GM10847 (cell line): ENCODE data around the gene INSYN2B.

Experiments
- POLR2A ChIP-seq: IDR thresholded peaks from 2 replicates; pipeline ENCODE4 v1.6.1; 2011; ENCODE audit not compliant: insufficient read length; ENCODE audit errors: extremely low read depth

The INSYN2B gene

GRCh38 chr5:169861934-169862333, 118.4 kb downstream of the INSYN2B start:
- no peak for TF ChIP-seq POLR2A

DNA sequence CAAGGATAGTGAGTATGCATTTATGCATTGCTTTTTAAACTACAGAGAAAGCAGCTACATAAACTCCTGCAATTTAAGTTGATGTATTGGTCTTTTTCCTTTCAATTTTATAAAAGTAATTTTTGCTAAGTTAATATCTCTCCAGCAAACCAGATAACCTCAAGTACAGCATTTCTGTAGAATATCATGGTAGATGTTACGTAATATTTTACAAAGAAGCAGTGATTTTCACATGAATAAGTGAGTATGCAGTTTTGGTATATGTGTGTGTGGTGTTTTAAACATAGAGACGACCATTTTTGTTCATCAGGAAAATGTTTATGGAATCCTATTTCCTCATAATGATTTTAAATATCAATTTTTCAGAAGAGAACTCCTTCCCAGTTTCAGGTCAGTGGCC, 118.9 kb downstream of the INSYN2B start:
- TF ChIP-seq POLR2A: no peak

GRCh38 chr5:169860585-169860984, 119.7 kb downstream of the INSYN2B start:
- no peak for TF ChIP-seq POLR2A

DNA sequence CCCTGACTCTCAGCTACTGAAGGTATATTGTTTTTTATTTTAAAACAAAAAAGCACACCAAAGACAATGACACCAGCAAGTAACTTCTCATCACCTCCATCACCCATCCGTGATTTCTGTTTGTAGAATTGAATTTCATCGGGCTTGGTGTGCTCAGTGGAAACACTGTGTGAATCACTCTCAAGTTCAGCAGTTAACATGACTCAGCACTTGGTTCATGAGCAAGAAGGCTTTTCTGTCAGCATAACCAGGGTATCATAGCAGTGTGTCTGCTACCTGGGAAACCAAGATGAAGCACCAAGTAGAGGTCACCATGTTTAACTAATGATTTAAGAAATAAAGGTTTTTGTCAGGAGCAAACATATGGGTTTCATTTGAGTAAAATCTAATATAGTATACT, 123.7 kb downstream of the INSYN2B start:
- no peak for TF ChIP-seq POLR2A

DNA sequence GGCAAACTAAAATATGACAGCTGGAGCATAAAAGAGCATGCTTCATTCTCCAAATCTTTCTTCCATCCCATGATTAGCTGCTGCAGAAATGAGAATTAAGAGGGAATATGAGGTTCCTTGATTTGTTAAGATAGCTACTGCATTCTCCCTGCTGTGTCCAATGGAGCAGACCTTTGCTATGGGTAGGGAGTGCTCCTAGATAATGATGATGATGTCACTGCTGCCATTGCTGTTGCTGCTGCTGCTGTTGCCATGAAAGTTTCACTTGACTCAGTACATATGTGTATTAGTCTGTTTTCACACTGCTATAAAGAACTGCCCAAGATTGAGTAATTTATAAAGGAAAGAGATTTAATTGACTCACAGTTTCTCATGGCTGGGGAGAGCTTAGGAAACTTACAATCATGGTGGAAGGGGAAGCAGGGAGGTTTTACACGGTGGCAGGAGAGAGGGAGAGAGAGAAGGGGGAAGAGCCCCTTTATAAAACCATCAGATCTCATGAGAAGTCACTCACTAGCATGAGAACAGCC, 128.9 kb downstream of the INSYN2B start:
- no peak for TF ChIP-seq POLR2A

DNA sequence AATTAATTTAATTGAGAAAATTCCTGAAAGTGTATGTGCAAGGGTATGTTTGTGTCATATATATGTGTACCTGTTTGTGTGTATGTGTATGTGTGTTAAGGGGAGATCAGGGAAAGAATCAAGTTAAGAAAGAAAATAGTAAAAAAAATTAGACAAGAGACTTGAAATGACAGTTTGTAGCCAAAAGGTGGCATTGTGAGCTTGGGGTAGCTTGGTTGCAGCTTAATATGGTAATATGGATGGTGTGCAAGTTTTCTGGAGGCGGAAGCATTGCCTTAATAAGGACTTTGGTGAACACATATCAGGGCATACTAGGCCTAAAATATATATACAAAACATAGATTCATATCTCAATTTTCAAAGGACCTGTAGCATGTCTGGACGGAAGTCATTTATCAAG, 129.9 kb downstream of the INSYN2B start:
- no peak for TF ChIP-seq POLR2A

DNA sequence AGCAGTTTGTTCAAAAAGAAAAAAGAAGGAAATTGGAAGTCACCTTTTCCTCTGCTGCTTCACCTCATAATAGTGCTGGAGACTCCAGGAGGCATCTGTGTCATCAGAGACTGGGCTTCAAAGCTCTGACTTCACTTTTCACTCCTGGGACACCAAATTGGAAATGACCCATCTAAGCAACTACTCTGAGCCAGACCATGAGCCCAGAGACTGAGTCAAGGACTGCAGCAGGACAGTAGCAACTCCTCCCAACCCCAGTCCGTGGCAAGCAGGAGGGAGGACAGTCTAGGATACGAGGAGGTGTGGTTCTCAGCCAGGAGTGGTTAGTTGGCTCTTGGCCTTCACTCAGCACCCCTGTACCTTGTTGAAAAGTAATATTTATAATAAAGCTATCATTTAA, 131.5 kb downstream of the INSYN2B start:
- no peak for TF ChIP-seq POLR2A

DNA sequence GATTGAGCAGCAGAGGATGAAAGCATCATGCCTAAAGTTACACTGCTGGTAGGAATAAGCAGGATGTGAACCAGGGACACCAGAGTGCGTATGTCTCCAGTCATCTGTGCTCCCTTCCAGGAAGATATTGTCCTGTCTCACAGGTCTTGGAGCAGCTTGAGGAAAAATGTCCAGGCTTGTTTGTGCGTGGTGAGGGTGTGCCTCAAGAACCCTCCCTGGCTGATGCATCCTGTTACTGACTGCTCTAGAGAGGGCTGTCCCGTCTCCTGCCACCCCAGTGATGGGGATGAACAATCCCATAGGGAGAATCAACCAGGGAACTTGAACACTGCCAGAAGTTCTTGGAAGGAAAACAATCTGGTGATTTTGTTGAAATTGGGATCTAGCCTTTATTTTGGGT, 132.0 kb downstream of the INSYN2B start:
- TF ChIP-seq POLR2A: no peak

DNA sequence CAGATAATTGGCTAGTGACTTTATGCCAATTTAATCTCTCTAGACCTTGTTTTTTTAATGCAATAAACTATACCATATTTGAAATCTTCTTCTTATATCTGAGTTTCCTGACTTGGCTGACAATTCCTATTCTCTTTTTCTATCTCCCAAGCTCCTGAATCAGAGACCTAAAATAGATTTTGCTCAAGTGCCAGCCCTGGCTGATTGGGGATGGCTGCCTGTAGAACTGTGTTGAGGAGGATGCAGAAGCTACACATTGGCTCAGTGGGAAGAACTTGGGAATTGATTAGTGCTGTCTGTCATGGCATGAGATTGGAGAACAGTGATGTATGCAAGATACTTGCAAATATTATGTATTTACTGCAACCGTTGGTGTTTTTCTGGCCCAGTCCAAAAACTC, 132.8 kb downstream of the INSYN2B start:
- TF ChIP-seq POLR2A: no peak

GRCh38 chr5:169842699-169843098, 137.6 kb downstream of the INSYN2B start:
- no peak for TF ChIP-seq POLR2A

DNA sequence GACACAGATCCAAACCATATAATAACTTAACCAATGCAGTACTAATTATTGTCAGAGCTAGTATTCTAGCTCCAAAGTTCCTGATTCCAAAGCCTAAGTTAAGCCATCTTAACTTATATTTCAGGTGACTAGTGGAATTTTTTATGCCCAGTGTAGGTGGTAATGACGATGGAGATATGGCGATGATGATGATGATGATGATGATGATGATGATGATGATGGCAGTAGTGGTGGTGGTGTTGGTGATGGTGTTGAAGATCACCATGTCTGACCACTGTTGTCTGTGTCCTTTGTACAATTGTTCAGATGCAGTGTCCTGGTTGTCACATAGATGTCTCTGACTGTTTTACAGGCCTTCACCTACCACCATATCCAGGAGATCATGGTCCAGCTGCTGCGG, 139.9 kb downstream of the INSYN2B start:
- TF ChIP-seq POLR2A: no peak

DNA sequence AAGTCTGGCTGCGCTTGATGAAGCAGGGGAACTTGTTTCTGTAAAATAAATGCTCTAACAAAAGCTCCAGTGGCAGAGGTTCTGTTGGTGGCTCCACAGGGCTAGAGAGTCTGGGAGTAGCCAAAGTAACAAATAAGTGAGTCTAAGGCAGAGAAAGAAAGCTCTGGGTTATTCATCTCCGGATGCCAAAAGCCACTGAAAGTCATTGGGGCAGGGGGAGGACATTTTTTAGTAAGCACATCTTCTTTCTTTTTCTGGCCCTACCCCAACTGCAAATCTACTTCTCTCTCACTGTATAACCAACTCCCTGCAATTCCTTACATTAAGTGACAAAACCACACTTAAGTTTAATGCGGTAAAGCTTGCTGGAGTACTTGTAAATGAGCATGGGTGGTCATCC, 141.6 kb downstream of the INSYN2B start:
- no peak for TF ChIP-seq POLR2A

GRCh38 chr5:169837686-169838085, 142.6 kb downstream of the INSYN2B start:
- no peak for TF ChIP-seq POLR2A

- TF ChIP-seq POLR2A: no peak
Measured at GRCh38 chr5:169836835-169837536, 143.3 kb downstream of the INSYN2B start.

GRCh38 chr5:169832845-169833244, 147.4 kb downstream of the INSYN2B start:
- TF ChIP-seq POLR2A: no peak

DNA sequence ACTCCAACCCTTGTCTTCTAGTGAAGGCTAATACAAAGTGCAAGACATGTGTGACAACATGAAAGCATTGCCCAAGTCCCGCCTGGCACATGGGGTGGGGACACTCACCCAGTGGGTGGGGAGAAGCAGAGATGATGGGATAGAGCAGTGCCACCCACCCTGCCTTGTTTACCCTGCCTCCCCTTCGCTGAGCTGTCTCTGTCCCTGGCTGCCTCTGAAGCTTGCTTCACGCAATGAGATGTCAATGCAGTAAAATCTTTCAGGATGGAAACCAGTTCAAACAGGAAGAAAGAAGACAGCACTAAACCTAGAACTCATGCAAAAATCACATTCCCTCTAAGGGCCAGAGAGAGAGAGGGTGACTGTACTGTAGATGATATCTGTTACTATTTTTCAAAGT, 148.0 kb downstream of the INSYN2B start:
- no peak for TF ChIP-seq POLR2A

DNA sequence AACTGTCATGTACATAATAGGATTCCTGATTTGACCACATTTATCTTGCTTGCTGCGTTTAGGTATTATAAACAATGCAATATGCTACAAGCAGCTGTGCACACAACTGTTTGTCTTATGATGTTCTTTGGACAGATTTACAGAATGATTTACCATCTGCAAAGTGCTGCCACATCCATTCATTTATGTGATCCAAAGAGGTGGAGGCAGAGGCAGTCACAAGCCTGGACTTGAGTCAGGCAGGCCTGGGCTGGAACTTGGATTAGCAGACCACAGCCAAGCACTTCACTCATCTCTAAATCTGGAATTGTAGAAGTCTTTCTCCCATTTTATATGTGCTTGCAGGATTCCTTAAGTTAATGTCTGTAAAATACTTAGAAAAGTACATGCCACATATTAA, 149.0 kb downstream of the INSYN2B start:
- no peak for TF ChIP-seq POLR2A
